Fibroblast of mammary gland (primary cell): ENCODE data around the gene WFDC6.

ENCODE experiments used
- DNase-seq: peaks from one replicate; pipeline ENCODE4 v3.0.0-alpha.2; 2010; ENCODE audit warnings: low read depth
- H3K4me3 ChIP-seq: 2 replicates; pipeline ENCODE4 v1.5.1; 2011; ENCODE audit warnings: low read depth, mild to moderate bottlenecking, low read length, moderate library complexity; ENCODE audit not compliant: control insufficient read depth
- TF ChIP-seq, protein P1 (sequence below): conservative IDR thresholded peaks from 2 replicates; pipeline ENCODE4 v1.5.1; 2011; ENCODE audit warnings: low read depth, low read length, inconsistent platforms; ENCODE audit not compliant: control insufficient read depth, insufficient read depth

Gene WFDC6

DNA sequence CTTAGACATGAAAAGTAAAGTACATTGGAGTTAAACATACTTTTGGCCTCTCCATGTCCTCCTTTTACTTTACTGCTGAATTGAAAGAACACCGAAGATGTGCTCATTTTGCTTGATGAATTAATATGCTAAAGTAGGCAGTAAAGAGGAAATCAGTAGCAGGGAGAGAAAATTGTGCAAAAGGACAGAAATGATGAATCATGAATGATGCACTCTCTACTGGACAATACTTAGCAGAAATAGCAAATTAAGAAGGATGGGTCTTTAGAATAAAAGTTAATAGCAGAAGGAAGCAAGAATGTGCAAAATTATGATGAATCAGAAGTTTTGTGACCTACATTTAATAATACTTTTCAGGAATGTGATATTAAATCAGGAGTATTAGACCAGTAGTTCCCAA is 15.5 kb downstream of the WFDC6 start:
- TF ChIP-seq, protein P1, sequence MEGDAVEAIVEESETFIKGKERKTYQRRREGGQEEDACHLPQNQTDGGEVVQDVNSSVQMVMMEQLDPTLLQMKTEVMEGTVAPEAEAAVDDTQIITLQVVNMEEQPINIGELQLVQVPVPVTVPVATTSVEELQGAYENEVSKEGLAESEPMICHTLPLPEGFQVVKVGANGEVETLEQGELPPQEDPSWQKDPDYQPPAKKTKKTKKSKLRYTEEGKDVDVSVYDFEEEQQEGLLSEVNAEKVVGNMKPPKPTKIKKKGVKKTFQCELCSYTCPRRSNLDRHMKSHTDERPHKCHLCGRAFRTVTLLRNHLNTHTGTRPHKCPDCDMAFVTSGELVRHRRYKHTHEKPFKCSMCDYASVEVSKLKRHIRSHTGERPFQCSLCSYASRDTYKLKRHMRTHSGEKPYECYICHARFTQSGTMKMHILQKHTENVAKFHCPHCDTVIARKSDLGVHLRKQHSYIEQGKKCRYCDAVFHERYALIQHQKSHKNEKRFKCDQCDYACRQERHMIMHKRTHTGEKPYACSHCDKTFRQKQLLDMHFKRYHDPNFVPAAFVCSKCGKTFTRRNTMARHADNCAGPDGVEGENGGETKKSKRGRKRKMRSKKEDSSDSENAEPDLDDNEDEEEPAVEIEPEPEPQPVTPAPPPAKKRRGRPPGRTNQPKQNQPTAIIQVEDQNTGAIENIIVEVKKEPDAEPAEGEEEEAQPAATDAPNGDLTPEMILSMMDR, result no peak
- no peak overlapping the region for H3K4me3 ChIP-seq
- DNase-seq, result peak; percentile 28

DNA sequence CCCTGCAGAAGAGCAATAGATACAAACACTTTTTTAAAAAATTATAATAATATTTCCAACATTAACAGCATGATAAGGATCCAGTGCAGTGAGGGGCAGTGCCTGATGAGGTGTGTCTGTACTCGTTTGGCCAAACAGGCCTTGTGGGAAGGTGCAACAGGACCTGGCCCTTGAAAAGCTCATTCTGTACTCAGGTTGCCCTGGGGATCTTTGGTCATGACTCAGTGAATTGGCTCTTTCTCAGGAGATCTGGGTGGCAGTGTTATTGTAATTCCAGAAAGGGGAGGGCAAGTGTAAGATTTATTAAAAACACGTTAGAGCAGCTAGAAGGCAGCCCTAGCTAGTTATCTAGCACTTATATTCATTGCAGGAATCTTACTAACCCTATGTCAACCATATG is 21.0 kb downstream of the WFDC6 start:
- TF ChIP-seq, protein P1, result no peak
- no peak overlapping the region for H3K4me3 ChIP-seq
- peak; percentile 11 for DNase-seq

DNA sequence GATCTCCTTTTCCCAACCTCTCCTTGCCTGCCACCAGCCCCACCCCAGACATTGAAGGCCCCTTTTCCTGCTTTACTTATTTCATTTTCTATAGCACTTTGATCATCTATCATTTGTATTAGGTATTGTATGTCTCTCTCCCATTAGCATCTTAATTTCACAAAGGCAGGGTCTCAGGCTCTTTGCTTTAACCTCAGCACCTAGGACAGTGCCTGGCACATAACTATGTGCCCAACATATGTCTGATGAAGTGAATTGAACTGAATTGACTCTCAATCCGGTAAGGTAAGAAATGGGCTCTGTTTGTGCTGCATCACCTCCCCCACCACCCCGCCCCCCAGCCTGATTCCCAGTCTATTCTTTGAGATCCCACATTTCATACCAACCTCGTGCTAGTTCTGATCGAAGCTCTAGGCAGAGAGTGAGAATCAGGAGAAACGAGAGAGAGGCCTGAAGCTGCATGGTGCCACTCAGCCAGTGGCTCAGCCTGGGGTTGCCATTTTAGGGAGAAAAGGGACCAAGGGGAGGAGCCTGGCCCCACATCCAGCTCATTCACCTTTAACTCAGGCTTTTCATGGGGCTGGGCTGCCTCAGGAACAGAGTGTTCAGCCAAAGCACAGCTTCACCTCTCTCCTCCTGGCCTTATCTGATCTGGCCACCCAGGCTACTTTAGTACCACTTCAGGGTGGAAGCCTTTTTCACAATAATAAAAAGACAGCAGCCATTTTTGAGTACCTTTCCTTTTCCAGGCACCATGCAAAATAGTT is 24.0 kb downstream of the WFDC6 start, which contains the start of gene SPINT3:
Gene SPINT3, minus strand, starts transcription at position 476 of the 767 bp plus-strand sequence. Its CDS starts 14 bp downstream, at position 462.
- H3K4me3 ChIP-seq, result no peak within 1 kb of the TSS
- TF ChIP-seq, protein P1, result no peak

DNA sequence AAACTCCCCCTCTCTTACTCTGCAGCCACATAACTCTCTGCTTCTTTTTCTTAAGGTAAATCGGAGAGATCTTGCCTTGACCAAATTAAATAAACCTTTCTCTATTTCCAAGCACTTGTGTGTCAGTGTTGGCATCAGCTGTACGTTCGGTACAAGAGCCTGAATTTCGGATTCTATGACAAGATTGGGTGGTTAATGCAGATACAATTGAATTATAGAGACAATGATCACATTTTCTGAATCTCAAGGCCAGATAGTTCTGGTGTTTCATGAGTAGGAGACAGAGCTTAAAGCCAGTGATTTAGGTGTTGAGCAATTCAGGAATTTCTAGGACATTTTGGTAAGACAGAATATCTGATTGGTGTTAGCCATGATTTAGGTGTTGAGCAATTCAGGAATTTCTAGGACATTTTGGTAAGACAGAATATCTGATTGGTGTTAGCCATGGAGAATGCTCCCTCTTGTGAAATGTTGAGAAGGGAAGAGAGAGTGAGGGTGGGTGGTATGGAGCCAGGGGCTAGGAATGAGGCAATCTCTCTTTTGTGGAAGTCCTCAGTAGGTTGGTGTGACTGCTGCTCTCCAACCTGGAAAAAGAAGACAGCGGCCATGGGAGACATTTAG is 28.9 kb downstream of the WFDC6 start:
- no peak overlapping the region for H3K4me3 ChIP-seq
- TF ChIP-seq, protein P1, result no peak
- peak; percentile 3 for DNase-seq

More for the DNA sequence above, 24.0 kb downstream of the WFDC6 start, which contains the start of gene SPINT3:
- no peak for DNase-seq

DNA sequence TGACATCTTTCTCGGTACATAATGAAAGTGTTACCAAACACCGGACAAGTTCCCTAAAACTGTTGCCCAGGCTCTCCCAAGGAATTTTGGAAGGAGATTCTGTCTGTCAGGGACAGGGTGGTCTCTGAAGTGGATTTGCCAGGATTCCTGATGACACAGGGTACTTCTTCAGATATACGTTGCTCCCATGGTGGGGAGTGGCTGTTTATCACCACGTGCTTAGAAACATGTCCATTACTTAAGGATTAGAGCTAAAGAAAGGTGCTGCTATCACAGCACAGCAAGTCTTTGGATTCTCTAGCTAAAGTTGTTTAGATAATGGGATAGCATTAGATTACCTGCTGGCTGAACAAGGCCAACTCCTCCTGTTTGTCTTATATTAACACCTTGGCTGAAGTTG is 30.2 kb downstream of the WFDC6 start:
- TF ChIP-seq, protein P1, result no peak
- no peak overlapping the region for H3K4me3 ChIP-seq
- DNase-seq, result no peak

DNA sequence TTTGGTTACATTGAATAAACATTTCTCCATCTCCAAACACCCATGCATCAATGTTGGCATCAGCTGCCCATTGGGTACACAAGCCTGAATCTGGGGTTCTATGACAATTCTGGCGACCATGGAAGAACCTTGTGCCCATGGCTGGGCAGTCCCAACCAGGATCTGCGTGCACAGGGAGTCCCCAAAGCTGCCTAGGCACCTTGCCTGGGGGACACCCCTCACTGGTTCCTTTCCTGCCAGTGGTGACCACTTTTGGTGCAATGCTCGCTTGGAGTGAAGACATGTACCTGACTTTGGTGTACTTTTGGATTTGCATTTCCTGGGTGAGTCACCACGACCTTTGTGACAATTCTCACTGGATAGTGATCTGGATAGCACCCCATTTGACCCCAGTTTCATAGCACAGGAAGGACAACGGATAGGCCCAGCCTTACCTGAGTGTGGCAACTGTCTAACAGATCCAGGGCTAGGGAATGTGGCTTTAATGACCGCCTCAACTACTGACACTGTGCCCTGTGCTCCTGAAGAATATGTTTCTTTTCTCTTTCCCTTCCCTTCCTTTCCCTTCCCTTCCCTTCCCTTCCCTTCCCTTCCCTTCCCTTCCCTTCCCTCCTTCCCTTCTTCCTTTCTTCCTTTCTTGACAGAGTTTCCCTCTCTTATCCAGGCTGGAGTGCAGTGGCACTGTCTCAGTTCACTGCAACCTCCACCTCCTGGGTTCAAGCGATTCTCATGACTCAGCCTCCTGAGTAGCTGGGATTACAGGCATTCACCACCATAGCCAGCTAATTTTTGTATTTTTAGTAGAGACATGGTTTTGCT is 31.0 kb downstream of the WFDC6 start:
- TF ChIP-seq, protein P1, result no peak
- no peak overlapping the region for H3K4me3 ChIP-seq
- no peak for DNase-seq
